HG02852 (cell line): ENCODE results near the gene MAP4K1.
"Not testable (repeated sequence)": the region's sequence is repeated elsewhere in the genome, so short reads cannot be mapped to it uniquely, and the experiment has no call there.

ENCODE experiments used
- ATAC-seq: cut with Tn5 transposase; IDR thresholded peaks from one replicate; pipeline ENCODE4 v1.9.1; 2021; ENCODE audit warnings: mild to moderate bottlenecking, moderate library complexity; ENCODE audit not compliant: unreplicated experiment

MAP4K1 gene

GRCh38 chr19:38579304-38579703, 38.4 kb downstream of the MAP4K1 start:
- not testable (repeated sequence) for ATAC-seq

GRCh38 chr19:38577826-38578225, 39.9 kb downstream of the MAP4K1 start:
- ATAC-seq: no peak

GRCh38 chr19:38571682-38572081, 46.1 kb downstream of the MAP4K1 start:
- no peak for ATAC-seq

GRCh38 chr19:38569368-38569983, 48.3 kb downstream of the MAP4K1 start:
- ATAC-seq: no peak

- no peak for ATAC-seq
Measured at GRCh38 chr19:38565691-38566105, 52.1 kb downstream of the MAP4K1 start.

GRCh38 chr19:38564981-38565690, 52.6 kb downstream of the MAP4K1 start:
- ATAC-seq: no peak

GRCh38 chr19:38563475-38563874, 54.3 kb downstream of the MAP4K1 start:
- no peak for ATAC-seq

GRCh38 chr19:38562096-38562495, 55.7 kb downstream of the MAP4K1 start:
- ATAC-seq: no peak

- ATAC-seq: no peak
Measured at GRCh38 chr19:38561658-38562057, 56.1 kb downstream of the MAP4K1 start.

GRCh38 chr19:38561053-38561606, 56.6 kb downstream of the MAP4K1 start:
- no peak for ATAC-seq

- peak; percentile 59 for ATAC-seq
Measured at GRCh38 chr19:38559428-38560401, 58.0 kb downstream of the MAP4K1 start.

- ATAC-seq: not testable (repeated sequence)
Measured at GRCh38 chr19:38558933-38559332, 58.8 kb downstream of the MAP4K1 start.

- peak; percentile 63 for ATAC-seq
Measured at GRCh38 chr19:38557205-38557799, 60.5 kb downstream of the MAP4K1 start.

- no peak for ATAC-seq
Measured at GRCh38 chr19:38556521-38557174, 61.1 kb downstream of the MAP4K1 start.

- no peak for ATAC-seq
Measured at GRCh38 chr19:38555200-38555599, 62.6 kb downstream of the MAP4K1 start.

- no peak for ATAC-seq
Measured at GRCh38 chr19:38554676-38555141, 63.0 kb downstream of the MAP4K1 start.

- ATAC-seq: not testable (repeated sequence)
Measured at GRCh38 chr19:38553239-38553638, 64.5 kb downstream of the MAP4K1 start.

GRCh38 chr19:38551450-38551813, 66.3 kb downstream of the MAP4K1 start:
- ATAC-seq: peak; percentile 51

- ATAC-seq: no peak
Measured at GRCh38 chr19:38550376-38550775, 67.4 kb downstream of the MAP4K1 start.

GRCh38 chr19:38549942-38550341, 67.8 kb downstream of the MAP4K1 start:
- ATAC-seq: no peak
